GM12878 (cell line): ENCODE results near the gene SWT1. TPM values are rescaled to one million over a fixed set of nuclear protein-coding genes. Genes with fewer than 3 reads are reported as not detected.

ENCODE experiments used
- ATAC-seq: fragments of 200-7000 bp; cut with Tn5 transposase; 3 replicates; pipeline ENCODE4 v1.9.1; 2020; ENCODE audit warnings: mild to moderate bottlenecking, moderate library complexity
- BruUV-seq: library from RNA; stranded (reverse); fragments of 400-500 nt; replicated peaks from 2 replicates; lab custom pipeline; 2021; lab: Mats Ljungman, UMichigan
- CTCF ChIA-PET: fragments of 300-600 bp; sonication (Branson Sonifier 250); formaldehyde crosslinking; extraction: SDS; loops from one replicate; lab custom pipeline; 2021; ENCODE audit warnings: inconsistent platforms; lab: Yijun Ruan, JAX
- POLR2A ChIA-PET: fragments of 350-600 bp; formaldehyde crosslinking; extraction: SDS; loops from one replicate; lab custom pipeline; 2021; ENCODE audit warnings: inconsistent platforms; lab: Charles Lee
- RAD21 ChIA-PET: fragments of 300-600 bp; sonication (Branson Sonifier 250); formaldehyde crosslinking; loops from one replicate; lab custom pipeline; 2023; ENCODE audit warnings: antibody characterized with exemption; ENCODE audit not compliant: unreplicated experiment; lab: Charles Lee
- SMC1A ChIA-PET: fragments of 300-600 bp; sonication (Branson Sonifier 250); formaldehyde crosslinking; loops from one replicate; lab custom pipeline; 2023; ENCODE audit not compliant: unreplicated experiment, uncharacterized antibody; lab: Charles Lee
- DNase-seq: peaks from one replicate; pipeline ENCODE4 v3.0.0-alpha.2; 2011; ENCODE audit warnings: low read depth, low spot score
- FAIRE-seq: peaks from 3 replicates; lab custom pipeline; 2011; peaks lifted over from hg19 to GRCh38; lab: Jason Lieb, UNC
- H2AFZ ChIP-seq: 2 replicates; pipeline ENCODE4 v1.6.0; 2011; ENCODE audit warnings: low read depth, low read length, control low read depth; ENCODE audit not compliant: control insufficient read depth
- H3K27ac ChIP-seq: 2 replicates; pipeline ENCODE4 v1.5.1; 2011; ENCODE audit warnings: control low read depth; ENCODE audit not compliant: control insufficient read depth, insufficient read depth
- H3K27me3 ChIP-seq, 2 experiments: replicated peaks in 1 of 2; 2 replicates each; pipeline versions ENCODE4 v1.6.0 to v1.6.1; 2011; ENCODE audit warnings: low read length in 1 of 2; ENCODE audit not compliant: control insufficient read depth in 2 of 2, insufficient read depth in 2 of 2
- H3K36me3 ChIP-seq, 2 experiments: 2 replicates each; pipeline ENCODE4 v1.5.1; 2011; ENCODE audit warnings: low read length in 1 of 2; ENCODE audit not compliant: control insufficient read depth in 2 of 2, insufficient read depth in 2 of 2
- H3K4me1 ChIP-seq: 2 replicates; pipeline ENCODE4 v1.6.1; 2011; ENCODE audit warnings: mild to moderate bottlenecking, low read length, moderate library complexity, mixed read lengths; ENCODE audit not compliant: control insufficient read depth, insufficient read depth
- H3K4me2 ChIP-seq: 2 replicates; pipeline ENCODE4 v1.6.0; 2011; ENCODE audit warnings: control low read depth; ENCODE audit not compliant: control insufficient read depth, insufficient read depth
- H3K4me3 ChIP-seq: fragments of 200-600 bp; sonication (generic); 2 replicates; pipeline ENCODE4 v1.5.1; 2016
- H3K79me2 ChIP-seq: 2 replicates; pipeline ENCODE4 v1.6.0; 2011; ENCODE audit warnings: low read length; ENCODE audit not compliant: control insufficient read depth, insufficient read depth
- H3K9ac ChIP-seq: 2 replicates; pipeline ENCODE4 v1.8.0; 2011; ENCODE audit warnings: low read length, control low read depth, mixed read lengths; ENCODE audit not compliant: control insufficient read depth, insufficient read depth
- H3K9me3 ChIP-seq: replicated peaks from 3 replicates; pipeline ENCODE4 v1.5.1; 2011; ENCODE audit warnings: mild to moderate bottlenecking, low read length; ENCODE audit not compliant: control insufficient read depth, insufficient read depth
- H4K20me1 ChIP-seq: 2 replicates; pipeline ENCODE4 v1.6.0; 2011; ENCODE audit not compliant: control insufficient read depth, insufficient read depth
- CREB1 ChIP-seq: IDR thresholded peaks from 2 replicates; pipeline ENCODE4 v1.6.1; 2012; ENCODE audit warnings: low read depth, mild to moderate bottlenecking, inconsistent platforms
- E2F8 ChIP-seq: fragments of 450-650 bp; IDR thresholded peaks from 2 replicates; pipeline ENCODE4 v1.6.1; 2018; ENCODE audit warnings: mild to moderate bottlenecking, low read depth, moderate library complexity; ENCODE audit not compliant: partially characterized antibody
- EED ChIP-seq: sonication (generic); IDR thresholded peaks from 2 replicates; pipeline ENCODE4 v1.6.1; 2016; ENCODE audit warnings: antibody characterized with exemption, low read depth
- FOS ChIP-seq: IDR thresholded peaks from 3 replicates; pipeline ENCODE4 v1.6.1; 2011; ENCODE audit warnings: borderline replicate concordance; ENCODE audit not compliant: insufficient read length; ENCODE audit errors: extremely low read depth
- HDGF ChIP-seq: fragments of 450-650 bp; IDR thresholded peaks from 2 replicates; pipeline ENCODE4 v1.6.1; 2016; ENCODE audit warnings: antibody characterized with exemption
- MYC ChIP-seq: IDR thresholded peaks from 2 replicates; pipeline ENCODE4 v1.6.1; 2011; ENCODE audit warnings: mild to moderate bottlenecking, low read length, moderate library complexity, inconsistent platforms; ENCODE audit not compliant: insufficient read depth, insufficient replicate concordance, insufficient read length, severe bottlenecking
- SIN3A ChIP-seq: IDR thresholded peaks from 2 replicates; pipeline ENCODE4 v1.6.1; 2012; ENCODE audit warnings: low read depth, low read length, improper control_type of control experiment
- SMAD5 ChIP-seq: IDR thresholded peaks from 2 replicates; pipeline ENCODE4 v1.6.1; 2016; ENCODE audit warnings: antibody characterized with exemption, low read depth
- SRF ChIP-seq, 2 experiments: IDR thresholded peaks; 2 replicates each; pipeline ENCODE4 v1.6.1; 2011; ENCODE audit warnings: low read depth in 2 of 2, low read length in 2 of 2, mild to moderate bottlenecking in 1 of 2, moderate library complexity in 1 of 2
- ZBED1 ChIP-seq: IDR thresholded peaks from 2 replicates; pipeline ENCODE4 v1.6.1; 2016; ENCODE audit warnings: borderline replicate concordance
- WGBS: methylation state at CpG from one replicate; pipeline ENCODE4 v1.1.6; 2016; ENCODE audit warnings: low lambda C conversion rate; ENCODE audit not compliant: insufficient replicate concordance, insufficient coverage; ENCODE audit errors: missing lambda C conversion rate; 5-methylcytosine and 5-hydroxymethylcytosine counted together
- in situ Hi-C: fragments of 300-500 bp; cut with MboI; formaldehyde crosslinking; loops from 9 replicates; pipeline ENCODE4 v1.14.3; 2018; ENCODE audit warnings: mixed read lengths
- intact Hi-C: fragments of 100-400 bp; cut with micrococcal nuclease; formaldehyde crosslinking; loops from one replicate; pipeline ENCODE4 v1.14.2; 2022; ENCODE audit not compliant: unreplicated experiment
- polyA plus RNA-seq, 11 experiments: library from polyadenylated mRNA; depleted of rRNA in 4 of 11; unstranded in 6 of 11; stranded (reverse) in 5 of 11; fragments of >200 nt; fragmentation: Nextera tagmentation in 4 of 11; fragmentation: Illumina TruSeq in 1 of 11; extraction: Ambion mirVana in 4 of 11; extraction: Trizol in 1 of 11; gene quantifications; 1 replicate in 1 of 11; 2 replicates in 10 of 11; pipeline versions ENCODE4 v1.2.1 to v1.2.3, GENCODE V29; 2011 to 2016; ENCODE audit warnings: inconsistent platforms in 2 of 11, missing spikeins in 2 of 11, low read depth in 1 of 11
- total RNA-seq, 4 experiments: library from RNA; depleted of rRNA in 3 of 4; stranded (reverse); fragments of >200 nt in 3 of 4; fragmentation: Illumina TruSeq in 1 of 4; extraction: Trizol in 1 of 4; gene quantifications; 2 replicates each; pipeline versions ENCODE4 v1.2.1 to v1.2.3, GENCODE V29; 2013 to 2021
- TF ChIP-seq, protein P1 (sequence below): IDR thresholded peaks from 2 replicates; pipeline ENCODE4 v1.6.1; 2011; ENCODE audit warnings: borderline replicate concordance, low read depth, mild to moderate bottlenecking, moderate library complexity, mixed read lengths, low read length; ENCODE audit not compliant: insufficient read depth; ENCODE audit errors: extremely low read length

The SWT1 gene
- total and polyA plus RNA-seq, 10 of the 15 experiments (the other 5 are each of a cell fraction or from before 2014, with no cell fraction given), result 1.0 to 4.2 (median 2.6) TPM

GRCh38 chr1:185315445-185316071 is 158.6 kb downstream of the SWT1 start (continued):
- TF ChIP-seq E2F8, result no peak
- no peak for TF ChIP-seq SRF (IDR thresholded peaks at IDR 0.05; ENCODE audit: low read depth in 2 of 2, low read length in 2 of 2)

DNA sequence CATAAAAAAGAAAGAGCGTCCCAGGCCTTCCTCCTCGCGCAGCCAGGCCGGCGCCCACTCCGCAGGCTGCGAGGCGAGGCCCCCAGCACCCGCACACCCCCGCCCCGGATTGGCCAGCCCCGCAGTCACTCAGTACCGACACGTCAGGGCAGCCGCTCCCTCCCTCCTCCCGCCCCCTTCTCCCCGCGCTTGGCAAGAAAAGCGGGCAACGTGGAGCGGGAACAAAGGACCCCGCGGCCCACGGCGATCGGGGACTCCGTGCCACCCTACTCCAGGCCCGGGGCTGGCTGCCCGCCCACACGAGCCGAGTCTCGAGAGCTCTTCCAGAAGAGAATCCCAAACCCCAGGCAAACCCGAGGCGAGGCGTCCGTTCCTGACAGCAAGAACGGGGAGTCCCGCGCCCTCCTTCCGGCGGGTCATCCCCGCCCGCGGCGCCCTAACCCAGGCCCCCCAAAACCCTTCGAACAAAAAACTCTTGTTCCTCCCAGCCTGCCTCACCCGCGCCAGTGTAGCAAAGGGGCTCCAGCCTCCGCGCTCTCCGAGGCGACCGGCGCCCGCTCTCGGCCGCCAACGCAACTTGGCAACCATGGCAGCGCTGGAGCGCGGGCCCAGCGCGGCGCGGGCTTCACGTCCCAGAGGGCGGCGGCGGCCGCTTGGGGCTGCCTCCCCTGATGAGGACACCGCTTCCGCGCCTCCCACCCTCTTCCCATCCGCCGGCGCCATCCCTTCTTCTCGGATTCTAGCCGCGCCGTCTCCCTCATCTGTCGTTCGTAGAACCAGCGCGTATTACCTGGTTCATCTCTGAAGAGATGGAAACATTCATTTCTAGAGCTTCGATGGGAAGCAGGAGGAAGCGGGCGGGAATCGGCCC is 159.4 kb downstream of the SWT1 start:
- H3K79me2 ChIP-seq, result peaks cover 58% of the 10 kb centered on the region
- ChIA-PET RAD21 (interaction anchor here (0.6 to 4.7 kb wide), 28 partner anchors 9 to 564 kb away, joined by 3 to 52 read pairs (median 4); partner anchors contain the start of gene EDEM3), POLR2A (interaction anchor here (0.8 to 3.1 kb wide), 12 partner anchors 9 to 280 kb away, joined by 3 to 14 read pairs (median 5); partner anchors contain the start of gene SWT1), CTCF (interaction anchor here (0.6 to 4.5 kb wide), 13 partner anchors 22 to 365 kb away, joined by 3 to 29 read pairs (median 4); no protein-coding TSS in a partner anchor), SMC1A (interaction anchor here (0.7 to 6.2 kb wide), 10 partner anchors 12 to 365 kb away, joined by 3 to 54 read pairs (median 6); no protein-coding TSS in a partner anchor)
- 1% methylated on average over 69 of the region's 88 CpGs for WGBS
- no peaks in the 10 kb centered on the region for H3K27me3 ChIP-seq
- H3K4me3 ChIP-seq, result peak overlapping the region; percentile 79
- FAIRE-seq, result no peak
- no peaks in the 10 kb centered on the region; the same call in 1 of the 2 replicates for H3K4me1 ChIP-seq
- in situ Hi-C loops, result loop anchor here (25.0 kb wide), 1 partner anchor 1046 kb away; no protein-coding TSS in a partner anchor
- TSS peak; percentile 46 for BruUV-seq
- no peaks in the 10 kb centered on the region for H3K36me3 ChIP-seq
- peak overlapping the region; percentile 92 for H3K9ac ChIP-seq
- H3K4me2 ChIP-seq, result peak overlapping the region; percentile 68
- DNase-seq, result peak; percentile 45
- intact Hi-C loops, result loop anchor here (1.0 to 5.0 kb wide), 10 partner anchors 9 to 320 kb away; partner anchors contain the start of genes RNF2, SWT1 and TRMT1L
- peak overlapping the region; percentile 49 for H2AFZ ChIP-seq
- H3K27ac ChIP-seq, result peak overlapping the region; percentile 73
- peak; percentile 77 for ATAC-seq
- H4K20me1 ChIP-seq, result no peaks in the 10 kb centered on the region; the same call in 1 of the 2 replicates
- no peaks in the 10 kb centered on the region; the same call in 2 of the 3 replicates for H3K9me3 ChIP-seq
- TF ChIP-seq SIN3A (no peak), ZBED1 (peak; percentile 26; the same call in 1 of the 2 replicates), MYC (peak; percentile 50), EED (peak; percentile 52; the same call in 1 of the 2 replicates), FOS (no peak), HDGF (no peak), SMAD5 (no peak), CREB1 (peak; percentile 90)
- TF ChIP-seq, protein P1, sequence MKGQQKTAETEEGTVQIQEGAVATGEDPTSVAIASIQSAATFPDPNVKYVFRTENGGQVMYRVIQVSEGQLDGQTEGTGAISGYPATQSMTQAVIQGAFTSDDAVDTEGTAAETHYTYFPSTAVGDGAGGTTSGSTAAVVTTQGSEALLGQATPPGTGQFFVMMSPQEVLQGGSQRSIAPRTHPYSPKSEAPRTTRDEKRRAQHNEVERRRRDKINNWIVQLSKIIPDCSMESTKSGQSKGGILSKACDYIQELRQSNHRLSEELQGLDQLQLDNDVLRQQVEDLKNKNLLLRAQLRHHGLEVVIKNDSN, result no peak
